ENCODE data around the gene SLC22A23.

GRCh38 chr6:3307436-3307835 is 149.4 kb downstream of the SLC22A23 start:
- TF ChIP-seq ZNF384 (IDR thresholded peaks at IDR 0.05) (no peak), SUZ12 (IDR thresholded peaks at IDR 0.05) (no peak), SP1 (IDR thresholded peaks at IDR 0.05) (no peak), BHLHE40 (IDR thresholded peaks at IDR 0.05; ENCODE audit: borderline replicate concordance) (no peak), FOXM1 (IDR thresholded peaks at IDR 0.05; ENCODE audit: borderline replicate concordance) (no peak), HDGF (IDR thresholded peaks at IDR 0.05; ENCODE audit: borderline replicate concordance) (no peak), CTBP1 (IDR thresholded peaks at IDR 0.05; ENCODE audit: borderline replicate concordance) (no peak)

Measured in HEK293T (cell line).